DOHH2 (cell line): ENCODE data around the gene NUPR1.
"Not testable (repeated sequence)": the region's sequence is repeated elsewhere in the genome, so short reads cannot be mapped to it uniquely, and the experiment has no call there.

ENCODE experiments used
- CTCF ChIP-seq: fragments of 200-600 bp; sonication (generic); IDR thresholded peaks from one replicate; pipeline ENCODE4 v1.5.1; 2014; ENCODE audit warnings: antibody characterized with exemption, mild to moderate bottlenecking, low read depth, low read length; ENCODE audit not compliant: poor library complexity, severe bottlenecking
- EZH2phosphoT487 ChIP-seq: fragments of 200-600 bp; sonication (generic); IDR thresholded peaks from 2 replicates; pipeline ENCODE4 v1.6.1; 2017; ENCODE audit warnings: borderline replicate concordance, mild to moderate bottlenecking, antibody characterized with exemption, low read length, moderate library complexity, mixed read lengths

GRCh38 chr16:28500476-28501180 lies 38.1 kb downstream of the NUPR1 start:
- TF ChIP-seq EZH2phosphoT487, CTCF: not testable (repeated sequence)
